Lung (tissue), 12 donors: ENCODE measurements around the gene GRIK3. TPM values are rescaled to one million over a fixed set of nuclear protein-coding genes. Genes with fewer than 3 reads are reported as not detected.
A peak's percentile ranks its signal among the peaks of the same experiment; 100 is the strongest.

Experiments
- ATAC-seq: fragments of 200-7000 bp; cut with Tn5 transposase; one replicate; pipeline ENCODE4 v1.9.1; 2020; ENCODE audit warnings: moderate number of reproducible peaks; ENCODE audit not compliant: insufficient read depth, low FRiP score
- DNase-seq, 3 donors: peaks; one replicate each; pipeline ENCODE4 v3.0.0-alpha.2; 2013 to 2017
- H3K27ac ChIP-seq, 2 donors: one replicate each; pipeline ENCODE4 v1.5.1; 2013; ENCODE audit warnings: mild to moderate bottlenecking in 2 of 2, moderate library complexity in 2 of 2, control low read depth in 1 of 2, inconsistent platforms in 1 of 2, low read depth in 1 of 2, low read length in 1 of 2
- H3K27me3 ChIP-seq, 3 donors: one replicate each; pipeline ENCODE4 v1.5.1; 2013; ENCODE audit warnings: low read length in 2 of 3; ENCODE audit not compliant: control insufficient read depth in 3 of 3, insufficient read depth in 3 of 3
- H3K36me3 ChIP-seq, 4 donors: one replicate each; pipeline ENCODE4 v1.5.1; 2013; ENCODE audit warnings: low read length in 4 of 4, mild to moderate bottlenecking in 1 of 4, moderate library complexity in 1 of 4; ENCODE audit not compliant: control insufficient read depth in 4 of 4, insufficient read depth in 4 of 4
- H3K4me1 ChIP-seq, 5 donors: one replicate each; pipeline ENCODE4 v1.5.1; 2013; ENCODE audit warnings: low read length in 5 of 5, mild to moderate bottlenecking in 2 of 5, moderate library complexity in 1 of 5; ENCODE audit not compliant: control insufficient read depth in 5 of 5, insufficient read depth in 5 of 5
- H3K4me3 ChIP-seq: one replicate; pipeline ENCODE4 v1.5.1; 2013; ENCODE audit warnings: mild to moderate bottlenecking, control low read depth, moderate library complexity
- H3K9ac ChIP-seq, 2 donors: one replicate each; pipeline ENCODE4 v1.5.1; 2013; ENCODE audit warnings: low read length in 2 of 2, control low read depth in 1 of 2; ENCODE audit not compliant: insufficient read depth in 1 of 2
- H3K9me3 ChIP-seq, 4 donors: one replicate each; pipeline ENCODE4 v1.5.1; 2013; ENCODE audit warnings: low read length in 3 of 4, mild to moderate bottlenecking in 1 of 4, moderate library complexity in 1 of 4; ENCODE audit not compliant: control insufficient read depth in 4 of 4, insufficient read depth in 3 of 4
- CTCF ChIP-seq: IDR thresholded peaks from 2 replicates; pipeline ENCODE4 v1.5.1; 2012; ENCODE audit warnings: mild to moderate bottlenecking; ENCODE audit errors: control extremely low read depth, extremely low read depth
- WGBS, 2 donors: extraction: QIAGEN DNeasy Blood & Tissue Kit; methylation state at CpG; one replicate each; pipeline ENCODE4 v1.1.7; 2013; 5-methylcytosine and 5-hydroxymethylcytosine counted together
- polyA plus RNA-seq, 2 donors: library from polyadenylated mRNA; stranded (reverse); fragments of 200-250 nt; gene quantifications; one replicate each; pipeline ENCODE4 v1.2.1, GENCODE V29; 2013
- total RNA-seq, 2 donors: library from RNA; depleted of rRNA in 1 of 2; stranded (reverse); fragments of >200 nt in 1 of 2; gene quantifications; one replicate each; pipeline ENCODE4 v1.2.1, GENCODE V29; 2014 to 2021
- donor health status: control.
- donor health status: control.
- donor health status: Bipolar disorder and iron deficiency.
- donor health status: healthy.
- donor health status: DM: yes; HTN: yes; CAD: no.

GRIK3 gene
- total and polyA plus RNA-seq, 4 donors, result 0.01 to 0.40 (median 0.07) TPM

- 53 to 60% methylated on average over 9 of the region's 9 CpGs for WGBS, 2 donors
- no peak for ATAC-seq
- Histone ChIP-seq H3K36me3 (no peaks in the 10 kb centered on the region), H3K4me3 (no peak overlapping the region), H3K9me3 (peaks cover 0 to 2% (median 0%) of the 10 kb centered on the region in 4 donors), H3K27ac (no peak overlapping the region), H3K9ac (no peak overlapping the region), H3K27me3 (peaks cover 0 to 28% (median 0%) of the 10 kb centered on the region in 3 donors), H3K4me1 (peaks cover 0 to 9% (median 0%) of the 10 kb centered on the region in 5 donors)
- TF ChIP-seq CTCF, result no peak
- no peak for DNase-seq
These were observed 34.6 kb upstream of the GRIK3 start for GRCh38 chr1:37068897-37069296.

GRCh38 chr1:37068260-37068659, 33.9 kb upstream of the GRIK3 start:
- DNase-seq (no peak), ATAC-seq (no peak)
- Histone ChIP-seq H3K4me1 (peaks cover 0 to 9% (median 0%) of the 10 kb centered on the region in 5 donors), H3K27me3 (peaks cover 0 to 27% (median 0%) of the 10 kb centered on the region in 3 donors), H3K9ac (no peak overlapping the region), H3K27ac (no peak overlapping the region), H3K36me3 (no peaks in the 10 kb centered on the region), H3K9me3 (no peaks in the 10 kb centered on the region), H3K4me3 (no peak overlapping the region)
- no peak for TF ChIP-seq CTCF
- WGBS, 2 donors, result 57 to 80% methylated on average over 3 of the region's 3 CpGs

- no peak for TF ChIP-seq CTCF
- Histone ChIP-seq H3K4me3 (no peak overlapping the region), H3K36me3 (no peaks in the 10 kb centered on the region), H3K4me1 (peaks cover 0 to 8% (median 0%) of the 10 kb centered on the region in 5 donors), H3K9ac (no peak overlapping the region), H3K9me3 (no peaks in the 10 kb centered on the region), H3K27me3 (peaks cover 0 to 20% (median 0%) of the 10 kb centered on the region in 3 donors), H3K27ac (no peak overlapping the region)
- no peak for DNase-seq
- 65 to 67% methylated on average over 4 of the region's 4 CpGs for WGBS, 2 donors
- ATAC-seq, result no peak
These were observed 29.7 kb upstream of the GRIK3 start for GRCh38 chr1:37064039-37064438.

DNA sequence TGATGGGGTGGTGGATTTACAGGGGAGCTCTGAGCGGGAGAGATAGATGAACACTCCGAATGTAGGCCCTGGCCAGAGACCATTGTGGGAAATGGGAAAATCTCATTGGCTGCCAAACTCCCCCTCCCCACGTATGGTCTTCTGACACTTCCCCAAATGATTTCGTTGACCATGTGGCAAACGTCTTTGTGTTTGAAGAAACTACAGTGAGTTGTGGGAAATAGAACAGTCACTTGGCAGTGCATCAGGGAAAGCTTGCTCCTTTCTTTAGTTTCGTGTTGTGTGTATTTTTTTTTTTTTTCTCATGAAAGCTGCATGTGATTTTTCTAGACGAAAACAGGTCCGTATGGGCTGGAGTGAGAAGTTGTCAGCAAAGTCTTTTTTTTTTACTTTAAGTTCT, 25.0 kb upstream of the GRIK3 start:
- peaks cover 0 to 11% (median 0%) of the 10 kb centered on the region in 3 donors for H3K27me3 ChIP-seq
- no peak overlapping the region for H3K27ac ChIP-seq
- H3K4me3 ChIP-seq, result no peak overlapping the region
- H3K9ac ChIP-seq, result no peak overlapping the region
- ATAC-seq, result no peak
- DNase-seq, result peak in 1 of 3 donors; percentile 13
- TF ChIP-seq CTCF, result no peak
- 50 to 55% methylated on average over 8 of the region's 8 CpGs for WGBS, 2 donors
- H3K9me3 ChIP-seq, result peaks cover 0 to 1% (median 0%) of the 10 kb centered on the region in 4 donors
- no peaks in the 10 kb centered on the region for H3K4me1 ChIP-seq
- no peaks in the 10 kb centered on the region for H3K36me3 ChIP-seq
